ENCODE results near the gene ZC3H7B. TPM values are rescaled to one million over a fixed set of nuclear protein-coding genes. Genes with fewer than 3 reads are reported as not detected.

ZC3H7B gene
- total RNA-seq, 1 donor from 2014 or later: 84.3 TPM

DNA sequence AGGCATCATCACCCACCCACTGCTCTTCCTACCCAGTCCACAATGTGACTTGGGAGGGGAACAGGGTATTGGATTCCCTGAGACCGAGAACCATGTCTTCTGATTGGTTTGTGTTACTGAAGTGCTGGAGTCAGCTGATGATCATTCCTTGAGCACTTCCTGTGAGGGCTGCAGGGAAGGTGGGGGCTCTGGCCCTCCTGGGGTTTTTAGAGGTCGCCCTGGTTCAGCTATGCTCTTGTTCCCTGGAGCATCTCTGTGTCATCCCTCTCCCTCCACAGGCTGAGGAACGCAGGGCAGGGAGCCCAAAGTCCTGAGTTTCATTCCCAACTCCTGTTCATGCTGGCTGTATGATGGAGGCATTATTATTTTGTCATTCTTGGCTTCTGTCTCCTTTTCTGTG, 6.7 kb downstream of the ZC3H7B start:
- TF ChIP-seq, protein P1, sequence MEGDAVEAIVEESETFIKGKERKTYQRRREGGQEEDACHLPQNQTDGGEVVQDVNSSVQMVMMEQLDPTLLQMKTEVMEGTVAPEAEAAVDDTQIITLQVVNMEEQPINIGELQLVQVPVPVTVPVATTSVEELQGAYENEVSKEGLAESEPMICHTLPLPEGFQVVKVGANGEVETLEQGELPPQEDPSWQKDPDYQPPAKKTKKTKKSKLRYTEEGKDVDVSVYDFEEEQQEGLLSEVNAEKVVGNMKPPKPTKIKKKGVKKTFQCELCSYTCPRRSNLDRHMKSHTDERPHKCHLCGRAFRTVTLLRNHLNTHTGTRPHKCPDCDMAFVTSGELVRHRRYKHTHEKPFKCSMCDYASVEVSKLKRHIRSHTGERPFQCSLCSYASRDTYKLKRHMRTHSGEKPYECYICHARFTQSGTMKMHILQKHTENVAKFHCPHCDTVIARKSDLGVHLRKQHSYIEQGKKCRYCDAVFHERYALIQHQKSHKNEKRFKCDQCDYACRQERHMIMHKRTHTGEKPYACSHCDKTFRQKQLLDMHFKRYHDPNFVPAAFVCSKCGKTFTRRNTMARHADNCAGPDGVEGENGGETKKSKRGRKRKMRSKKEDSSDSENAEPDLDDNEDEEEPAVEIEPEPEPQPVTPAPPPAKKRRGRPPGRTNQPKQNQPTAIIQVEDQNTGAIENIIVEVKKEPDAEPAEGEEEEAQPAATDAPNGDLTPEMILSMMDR (conservative IDR thresholded peaks at IDR 0.05): no peak
- Mint-ChIP-seq H3K9me3 (peaks cover 4% of the 10 kb centered on the region), H3K27me3 (ENCODE audit: low read depth) (no peaks in the 10 kb centered on the region), H3K4me1 (peaks cover 41% of the 10 kb centered on the region), H3K4me3 (peak overlapping the region; percentile 51), H3K36me3 (ENCODE audit: low read depth) (peaks cover 17% of the 10 kb centered on the region), H3K27ac (ENCODE audit: unreplicated experiment) (peak overlapping the region; percentile 43)
- no peak for DNase-seq (ENCODE audit: low read depth, low spot score)

- Mint-ChIP-seq H3K9me3 (peaks cover 4% of the 10 kb centered on the region), H3K36me3 (ENCODE audit: low read depth) (peaks cover 17% of the 10 kb centered on the region), H3K4me3 (peak overlapping the region; percentile 51), H3K4me1 (peaks cover 36% of the 10 kb centered on the region), H3K27me3 (ENCODE audit: low read depth) (no peaks in the 10 kb centered on the region), H3K27ac (ENCODE audit: unreplicated experiment) (no peak overlapping the region)
- TF ChIP-seq, protein P1 (conservative IDR thresholded peaks at IDR 0.05): no peak
- no peak for DNase-seq (ENCODE audit: low read depth, low spot score)
These were observed 7.2 kb downstream of the ZC3H7B start for GRCh38 chr22:41308544-41308947.

GRCh38 chr22:41310336-41310735, 9.0 kb downstream of the ZC3H7B start:
- H3K4me1 Mint-ChIP-seq: peaks cover 30% of the 10 kb centered on the region
- no peak overlapping the region for H3K27ac Mint-ChIP-seq (ENCODE audit: unreplicated experiment)
- H3K9me3 Mint-ChIP-seq: peaks cover 4% of the 10 kb centered on the region
- DNase-seq (ENCODE audit: low read depth, low spot score): no peak
- no peak overlapping the region for H3K4me3 Mint-ChIP-seq
- H3K36me3 Mint-ChIP-seq (ENCODE audit: low read depth): peaks cover 17% of the 10 kb centered on the region
- TF ChIP-seq, protein P1 (conservative IDR thresholded peaks at IDR 0.05): no peak
- no peaks in the 10 kb centered on the region for H3K27me3 Mint-ChIP-seq (ENCODE audit: low read depth)

DNA sequence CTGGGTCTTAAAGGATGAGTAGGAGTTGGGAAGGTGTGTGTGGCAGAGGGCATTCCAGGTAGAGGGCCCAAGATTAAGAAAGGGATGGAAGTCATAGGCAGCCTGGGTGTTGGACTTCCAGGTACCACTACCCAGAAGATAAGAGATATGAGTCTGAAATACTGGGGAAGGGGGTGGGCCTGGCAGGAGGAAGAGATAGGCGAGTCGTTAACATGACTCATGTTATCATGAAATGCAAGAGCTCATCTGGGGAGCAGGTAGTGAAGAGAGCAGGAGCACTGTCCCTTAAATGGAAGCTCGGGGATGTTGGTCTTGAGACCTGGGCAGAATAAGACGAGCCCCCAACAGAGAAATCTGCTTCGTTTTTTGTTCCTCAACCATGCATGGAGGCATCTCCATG, 10.2 kb downstream of the ZC3H7B start:
- peaks cover 14% of the 10 kb centered on the region for H3K36me3 Mint-ChIP-seq (ENCODE audit: low read depth)
- H3K27ac Mint-ChIP-seq (ENCODE audit: unreplicated experiment): no peak overlapping the region
- H3K4me3 Mint-ChIP-seq: no peak overlapping the region
- H3K27me3 Mint-ChIP-seq (ENCODE audit: low read depth): no peaks in the 10 kb centered on the region
- DNase-seq (ENCODE audit: low read depth, low spot score): no peak
- peaks cover 4% of the 10 kb centered on the region for H3K9me3 Mint-ChIP-seq
- TF ChIP-seq, protein P1 (conservative IDR thresholded peaks at IDR 0.05): no peak
- peaks cover 23% of the 10 kb centered on the region for H3K4me1 Mint-ChIP-seq

- TF ChIP-seq, protein P1 (conservative IDR thresholded peaks at IDR 0.05): no peak
- Mint-ChIP-seq H3K9me3 (peaks cover 4% of the 10 kb centered on the region), H3K4me3 (no peak overlapping the region), H3K27ac (ENCODE audit: unreplicated experiment) (no peak overlapping the region), H3K4me1 (peaks cover 9% of the 10 kb centered on the region), H3K36me3 (ENCODE audit: low read depth) (peaks cover 12% of the 10 kb centered on the region), H3K27me3 (ENCODE audit: low read depth) (no peaks in the 10 kb centered on the region)
- DNase-seq (ENCODE audit: low read depth, low spot score): no peak
These were observed 13.5 kb downstream of the ZC3H7B start for GRCh38 chr22:41314821-41315220.

GRCh38 chr22:41315586-41315985, 14.3 kb downstream of the ZC3H7B start:
- H3K4me3 Mint-ChIP-seq: no peak overlapping the region
- DNase-seq (ENCODE audit: low read depth, low spot score): no peak
- H3K27me3 Mint-ChIP-seq (ENCODE audit: low read depth): no peaks in the 10 kb centered on the region
- TF ChIP-seq, protein P1 (conservative IDR thresholded peaks at IDR 0.05): no peak
- peaks cover 4% of the 10 kb centered on the region for H3K9me3 Mint-ChIP-seq
- H3K36me3 Mint-ChIP-seq (ENCODE audit: low read depth): peaks cover 12% of the 10 kb centered on the region
- peaks cover 13% of the 10 kb centered on the region for H3K4me1 Mint-ChIP-seq
- no peak overlapping the region for H3K27ac Mint-ChIP-seq (ENCODE audit: unreplicated experiment)
